Fibroblast of villous mesenchyme (primary cell): ENCODE results near the gene MAST4. TPM values are rescaled to one million over a fixed set of nuclear protein-coding genes. Genes with fewer than 3 reads are reported as not detected.

Experiments used
- DNase-seq: peaks from one replicate; pipeline ENCODE4 v3.0.0-alpha.2; 2010; ENCODE audit warnings: low read depth
- H3K4me3 ChIP-seq: 2 replicates; pipeline ENCODE4 v1.5.1; 2011; ENCODE audit warnings: low read depth, mild to moderate bottlenecking, low read length
- CTCF ChIP-seq: IDR thresholded peaks from 2 replicates; pipeline ENCODE4 v1.5.1; 2012; ENCODE audit warnings: low read depth, mild to moderate bottlenecking, low read length; ENCODE audit not compliant: insufficient read depth
- total RNA-seq: library from RNA; depleted of rRNA; stranded (reverse); fragments of >200 nt; gene quantifications from 2 replicates; pipeline ENCODE4 v1.2.3, GENCODE V29; 2012

MAST4 gene
- total RNA-seq, 1 donor: 8.2 TPM

GRCh38 chr5:67178966-67179365 lies 582.8 kb downstream of the MAST4 start:
- TF ChIP-seq CTCF: no peak
- no peak for DNase-seq
- no peak overlapping the region for H3K4me3 ChIP-seq

GRCh38 chr5:67179697-67180361 lies 583.6 kb downstream of the MAST4 start:
- TF ChIP-seq CTCF: no peak
- no peak overlapping the region for H3K4me3 ChIP-seq
- DNase-seq: no peak

GRCh38 chr5:67181648-67182221 lies 585.5 kb downstream of the MAST4 start:
- no peak overlapping the region for H3K4me3 ChIP-seq
- no peak for DNase-seq
- no peak for TF ChIP-seq CTCF

GRCh38 chr5:67182301-67182790 lies 586.2 kb downstream of the MAST4 start:
- DNase-seq: peak; percentile 77
- no peak for TF ChIP-seq CTCF
- H3K4me3 ChIP-seq: no peak overlapping the region

GRCh38 chr5:67183859-67184258 lies 587.7 kb downstream of the MAST4 start:
- no peak for TF ChIP-seq CTCF
- H3K4me3 ChIP-seq: no peak overlapping the region
- DNase-seq: no peak

- no peak for TF ChIP-seq CTCF
- H3K4me3 ChIP-seq: no peak overlapping the region
- no peak for DNase-seq
These were observed 591.0 kb downstream of the MAST4 start for GRCh38 chr5:67187006-67187715.
